GM12801 (cell line): ENCODE measurements around the gene PHLDB2.

Source experiments
- TF ChIP-seq, protein P1 (sequence below): IDR thresholded peaks from one replicate; pipeline ENCODE4 v1.5.1; 2011; ENCODE audit warnings: control low read depth; ENCODE audit not compliant: insufficient read length; ENCODE audit errors: extremely low read depth

PHLDB2 gene

DNA sequence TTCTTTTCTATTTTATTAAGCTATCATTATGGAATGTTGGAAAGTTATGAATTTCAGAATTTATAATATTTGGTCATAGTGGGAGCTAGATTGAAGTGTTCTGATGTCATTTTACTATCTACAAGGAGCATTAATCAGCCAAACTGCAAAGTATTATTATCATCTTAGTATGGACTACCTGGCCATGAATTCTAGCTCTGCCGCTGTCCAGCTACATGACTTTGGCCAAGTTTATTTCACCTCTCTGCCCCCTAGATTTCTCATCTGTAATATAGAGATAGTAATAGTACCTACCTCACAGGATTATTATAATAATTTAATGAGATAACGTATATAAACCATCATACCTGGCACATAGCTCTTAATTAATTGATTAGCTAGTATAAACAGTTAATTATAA lies 92.0 kb downstream of the PHLDB2 start:
- TF ChIP-seq, protein P1, sequence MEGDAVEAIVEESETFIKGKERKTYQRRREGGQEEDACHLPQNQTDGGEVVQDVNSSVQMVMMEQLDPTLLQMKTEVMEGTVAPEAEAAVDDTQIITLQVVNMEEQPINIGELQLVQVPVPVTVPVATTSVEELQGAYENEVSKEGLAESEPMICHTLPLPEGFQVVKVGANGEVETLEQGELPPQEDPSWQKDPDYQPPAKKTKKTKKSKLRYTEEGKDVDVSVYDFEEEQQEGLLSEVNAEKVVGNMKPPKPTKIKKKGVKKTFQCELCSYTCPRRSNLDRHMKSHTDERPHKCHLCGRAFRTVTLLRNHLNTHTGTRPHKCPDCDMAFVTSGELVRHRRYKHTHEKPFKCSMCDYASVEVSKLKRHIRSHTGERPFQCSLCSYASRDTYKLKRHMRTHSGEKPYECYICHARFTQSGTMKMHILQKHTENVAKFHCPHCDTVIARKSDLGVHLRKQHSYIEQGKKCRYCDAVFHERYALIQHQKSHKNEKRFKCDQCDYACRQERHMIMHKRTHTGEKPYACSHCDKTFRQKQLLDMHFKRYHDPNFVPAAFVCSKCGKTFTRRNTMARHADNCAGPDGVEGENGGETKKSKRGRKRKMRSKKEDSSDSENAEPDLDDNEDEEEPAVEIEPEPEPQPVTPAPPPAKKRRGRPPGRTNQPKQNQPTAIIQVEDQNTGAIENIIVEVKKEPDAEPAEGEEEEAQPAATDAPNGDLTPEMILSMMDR, result no peak

DNA sequence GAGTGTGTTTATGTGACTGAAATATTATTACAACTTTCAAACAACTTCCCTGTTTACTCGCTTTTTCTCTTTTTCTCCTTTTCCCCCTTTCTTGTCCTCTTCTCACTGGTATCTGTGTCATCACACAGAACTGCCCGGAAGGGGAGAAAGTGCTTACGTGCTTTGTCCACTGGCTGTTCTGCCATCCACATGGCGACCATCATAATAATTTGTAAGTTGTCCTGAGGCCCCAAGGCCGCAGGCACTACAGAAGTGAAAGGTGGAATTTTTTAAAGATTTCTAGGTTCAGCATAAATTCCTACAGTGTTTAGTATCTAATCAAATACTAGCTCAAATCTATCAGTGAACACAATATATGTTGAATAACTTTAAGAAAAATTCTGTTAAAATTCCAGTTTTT lies 93.0 kb downstream of the PHLDB2 start:
- TF ChIP-seq, protein P1, result no peak

DNA sequence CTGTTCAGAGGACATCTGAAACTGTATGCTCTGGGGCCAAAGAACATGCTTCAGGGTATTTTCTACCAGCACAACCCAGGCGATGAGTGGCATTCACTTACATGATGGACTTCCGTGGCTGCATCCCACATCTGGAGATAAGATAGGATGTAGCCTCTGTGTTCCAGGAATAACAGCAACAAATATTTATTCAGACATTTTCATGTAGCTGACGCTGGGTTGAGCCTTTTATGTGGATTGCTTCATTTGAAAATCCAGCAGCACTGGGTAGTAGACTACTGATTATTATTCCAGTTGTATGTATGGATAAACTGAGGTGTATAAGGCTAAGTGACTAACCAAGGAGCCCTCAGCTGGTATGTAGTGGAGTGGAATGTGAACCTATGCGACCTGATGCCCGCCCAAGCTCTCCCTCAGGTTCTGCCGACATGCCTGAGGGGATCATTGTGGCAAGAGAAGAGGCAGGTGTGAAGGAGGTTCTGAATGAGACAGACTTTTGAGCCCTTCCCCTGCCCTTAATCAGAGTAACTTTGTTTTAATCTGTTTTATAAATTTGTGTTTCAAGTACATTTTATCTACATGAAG lies 93.9 kb downstream of the PHLDB2 start:
- TF ChIP-seq, protein P1, result no peak

DNA sequence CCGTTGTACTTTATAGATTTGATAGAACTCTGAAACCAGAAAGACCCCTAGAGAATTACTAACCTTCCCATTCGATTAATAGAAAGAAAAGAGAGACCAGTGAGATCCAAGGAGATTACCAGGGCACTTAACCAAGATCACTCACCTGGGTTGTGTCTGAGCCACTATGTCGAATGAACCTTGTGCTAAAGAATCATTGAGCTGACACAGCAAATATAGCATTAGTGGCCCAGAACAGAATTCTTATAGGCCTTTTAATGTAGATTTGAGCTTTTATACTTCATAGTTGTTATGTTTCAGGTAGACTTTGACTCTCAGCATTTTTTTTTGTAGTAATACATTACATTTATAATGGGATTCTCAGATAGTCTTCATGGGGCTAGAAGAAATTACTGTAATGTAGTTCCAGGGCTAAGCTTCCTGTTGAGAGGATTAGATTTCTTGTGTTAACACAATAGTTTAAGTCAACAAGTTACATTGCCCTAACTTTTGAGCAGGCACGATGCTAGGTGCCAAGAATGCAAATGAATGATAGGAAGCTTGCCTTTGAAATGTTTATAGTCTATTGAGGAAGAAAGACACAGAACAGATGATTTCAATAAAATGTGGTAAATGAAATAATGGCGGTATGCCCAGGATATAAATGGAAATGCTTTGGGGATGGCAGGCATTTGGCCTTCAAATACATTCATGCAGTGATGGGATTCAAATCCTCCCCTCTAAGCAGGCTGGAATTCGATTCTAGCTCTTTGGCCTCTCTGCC lies 95.3 kb downstream of the PHLDB2 start:
- TF ChIP-seq, protein P1, result no peak

- TF ChIP-seq, protein P1, result no peak
Measured at GRCh38 chr3:111955876-111956275, 96.8 kb downstream of the PHLDB2 start.

DNA sequence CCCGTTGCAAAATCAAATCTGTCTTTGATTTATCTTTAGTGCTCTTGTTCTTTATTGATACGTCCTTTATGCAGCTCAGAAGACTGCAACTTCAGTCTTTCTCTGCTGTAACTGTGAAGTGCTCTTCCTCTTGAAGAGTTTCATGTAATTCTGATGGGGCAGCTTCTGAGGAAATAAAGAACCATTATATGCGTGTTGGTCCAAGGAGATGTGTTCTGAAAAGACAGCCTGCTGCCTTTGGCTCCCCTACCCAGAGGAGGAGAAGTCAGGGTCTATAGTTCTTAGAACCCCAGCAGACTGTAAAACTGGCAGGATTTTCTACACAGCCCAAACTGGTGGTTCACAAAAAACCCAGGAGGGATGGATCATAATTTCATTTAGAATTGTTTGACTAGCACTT lies 97.4 kb downstream of the PHLDB2 start:
- TF ChIP-seq, protein P1, result no peak

DNA sequence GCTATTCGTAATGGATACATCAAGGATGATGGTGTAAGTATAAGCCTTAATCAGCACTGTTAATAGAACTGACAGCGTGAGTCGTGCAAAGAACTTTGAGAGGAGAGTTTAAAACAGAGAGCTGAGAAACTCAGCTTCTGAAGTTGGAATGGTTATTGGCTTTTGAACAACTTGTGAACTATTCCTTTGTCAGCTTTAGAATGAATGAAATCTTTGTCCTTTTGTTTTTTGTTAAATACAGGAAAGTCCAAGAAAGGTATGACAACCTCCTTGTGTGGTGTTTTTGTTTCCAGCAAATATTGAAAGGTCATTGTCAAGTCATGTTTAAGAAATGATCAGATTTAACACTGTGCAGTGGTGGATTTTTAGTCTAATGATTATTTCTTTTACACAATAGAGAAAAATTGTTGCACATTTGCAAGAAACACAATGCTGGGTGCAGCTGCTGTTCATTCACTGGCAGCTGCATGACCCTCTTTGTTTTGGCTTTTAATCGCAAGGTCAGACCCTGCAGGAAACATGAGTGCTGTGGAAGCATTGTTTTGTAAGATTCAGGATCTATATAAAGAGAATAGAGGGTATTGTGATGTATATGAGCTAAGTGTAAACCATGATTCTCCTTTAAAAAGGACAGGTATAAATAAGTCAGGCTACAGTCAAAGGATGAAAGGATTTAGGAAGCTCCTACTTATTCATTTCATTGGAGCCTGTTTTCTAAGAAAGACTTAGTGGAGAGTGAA lies 98.1 kb downstream of the PHLDB2 start:
- TF ChIP-seq, protein P1, result no peak
